ENCODE results near the gene ERF.

DNA sequence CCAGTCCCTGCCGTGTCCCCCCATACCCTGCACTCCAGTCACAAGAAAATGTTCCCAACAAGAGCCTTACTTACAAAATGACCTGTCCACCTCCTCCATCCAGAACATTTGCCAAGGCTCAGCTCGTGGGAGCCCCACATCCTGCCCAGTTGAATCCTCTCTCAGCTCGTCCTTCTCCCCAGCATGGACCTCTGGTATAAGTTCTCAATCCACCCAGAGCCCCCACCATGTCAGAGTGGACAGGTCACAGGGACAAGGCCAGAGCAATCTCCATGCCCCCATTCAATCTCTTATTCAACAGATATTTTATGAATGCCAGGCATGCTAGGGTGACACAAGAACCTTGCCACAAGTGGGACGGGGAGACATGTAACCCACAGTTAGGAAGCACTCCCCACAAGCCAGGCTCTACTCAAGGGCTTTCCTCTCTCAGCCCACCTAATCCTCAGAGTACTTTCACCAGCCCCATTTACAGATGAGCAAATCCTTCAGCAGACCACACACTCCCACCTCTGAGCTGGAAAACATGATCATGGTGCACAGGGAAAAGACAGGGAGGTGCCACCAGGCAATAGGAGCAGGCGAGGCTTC lies 52.5 kb downstream of the ERF start:
- no peak for TF ChIP-seq MYC (IDR thresholded peaks at IDR 0.05; ENCODE audit: insufficient read depth, insufficient read length, insufficient replicate concordance, low read length, severe bottlenecking)
- TF ChIP-seq, protein P1, sequence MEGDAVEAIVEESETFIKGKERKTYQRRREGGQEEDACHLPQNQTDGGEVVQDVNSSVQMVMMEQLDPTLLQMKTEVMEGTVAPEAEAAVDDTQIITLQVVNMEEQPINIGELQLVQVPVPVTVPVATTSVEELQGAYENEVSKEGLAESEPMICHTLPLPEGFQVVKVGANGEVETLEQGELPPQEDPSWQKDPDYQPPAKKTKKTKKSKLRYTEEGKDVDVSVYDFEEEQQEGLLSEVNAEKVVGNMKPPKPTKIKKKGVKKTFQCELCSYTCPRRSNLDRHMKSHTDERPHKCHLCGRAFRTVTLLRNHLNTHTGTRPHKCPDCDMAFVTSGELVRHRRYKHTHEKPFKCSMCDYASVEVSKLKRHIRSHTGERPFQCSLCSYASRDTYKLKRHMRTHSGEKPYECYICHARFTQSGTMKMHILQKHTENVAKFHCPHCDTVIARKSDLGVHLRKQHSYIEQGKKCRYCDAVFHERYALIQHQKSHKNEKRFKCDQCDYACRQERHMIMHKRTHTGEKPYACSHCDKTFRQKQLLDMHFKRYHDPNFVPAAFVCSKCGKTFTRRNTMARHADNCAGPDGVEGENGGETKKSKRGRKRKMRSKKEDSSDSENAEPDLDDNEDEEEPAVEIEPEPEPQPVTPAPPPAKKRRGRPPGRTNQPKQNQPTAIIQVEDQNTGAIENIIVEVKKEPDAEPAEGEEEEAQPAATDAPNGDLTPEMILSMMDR (IDR thresholded peaks at IDR 0.05 in 2 of 3, conservative IDR thresholded peaks at IDR 0.05 in 1 of 3; ENCODE audit: control insufficient read depth in 2 of 3, extremely low read depth in 1 of 3, insufficient read depth in 1 of 3, low read depth in 3 of 3, low read length in 3 of 3) = no peak
- TF ChIP-seq, protein P2, sequence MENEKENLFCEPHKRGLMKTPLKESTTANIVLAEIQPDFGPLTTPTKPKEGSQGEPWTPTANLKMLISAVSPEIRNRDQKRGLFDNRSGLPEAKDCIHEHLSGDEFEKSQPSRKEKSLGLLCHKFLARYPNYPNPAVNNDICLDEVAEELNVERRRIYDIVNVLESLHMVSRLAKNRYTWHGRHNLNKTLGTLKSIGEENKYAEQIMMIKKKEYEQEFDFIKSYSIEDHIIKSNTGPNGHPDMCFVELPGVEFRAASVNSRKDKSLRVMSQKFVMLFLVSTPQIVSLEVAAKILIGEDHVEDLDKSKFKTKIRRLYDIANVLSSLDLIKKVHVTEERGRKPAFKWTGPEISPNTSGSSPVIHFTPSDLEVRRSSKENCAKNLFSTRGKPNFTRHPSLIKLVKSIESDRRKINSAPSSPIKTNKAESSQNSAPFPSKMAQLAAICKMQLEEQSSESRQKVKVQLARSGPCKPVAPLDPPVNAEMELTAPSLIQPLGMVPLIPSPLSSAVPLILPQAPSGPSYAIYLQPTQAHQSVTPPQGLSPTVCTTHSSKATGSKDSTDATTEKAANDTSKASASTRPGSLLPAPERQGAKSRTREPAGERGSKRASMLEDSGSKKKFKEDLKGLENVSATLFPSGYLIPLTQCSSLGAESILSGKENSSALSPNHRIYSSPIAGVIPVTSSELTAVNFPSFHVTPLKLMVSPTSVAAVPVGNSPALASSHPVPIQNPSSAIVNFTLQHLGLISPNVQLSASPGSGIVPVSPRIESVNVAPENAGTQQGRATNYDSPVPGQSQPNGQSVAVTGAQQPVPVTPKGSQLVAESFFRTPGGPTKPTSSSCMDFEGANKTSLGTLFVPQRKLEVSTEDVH (IDR thresholded peaks at IDR 0.05; ENCODE audit: low read depth, partially characterized antibody) = no peak
- no peak for TF ChIP-seq ZNF274 (IDR thresholded peaks at IDR 0.05; ENCODE audit: insufficient read depth, insufficient read length)
- no peak for TF ChIP-seq YBX1 (IDR thresholded peaks at IDR 0.05)
- TF ChIP-seq RFX5 (IDR thresholded peaks at IDR 0.05; ENCODE audit: low read depth, low read length) = no peak
- TF ChIP-seq, protein P3, sequence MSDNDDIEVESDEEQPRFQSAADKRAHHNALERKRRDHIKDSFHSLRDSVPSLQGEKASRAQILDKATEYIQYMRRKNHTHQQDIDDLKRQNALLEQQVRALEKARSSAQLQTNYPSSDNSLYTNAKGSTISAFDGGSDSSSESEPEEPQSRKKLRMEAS (IDR thresholded peaks at IDR 0.05; ENCODE audit: low read depth, low read length) = no peak
- TF ChIP-seq MXI1 (IDR thresholded peaks at IDR 0.05; ENCODE audit: low read depth, low read length) = no peak
- TF ChIP-seq, protein P4, sequence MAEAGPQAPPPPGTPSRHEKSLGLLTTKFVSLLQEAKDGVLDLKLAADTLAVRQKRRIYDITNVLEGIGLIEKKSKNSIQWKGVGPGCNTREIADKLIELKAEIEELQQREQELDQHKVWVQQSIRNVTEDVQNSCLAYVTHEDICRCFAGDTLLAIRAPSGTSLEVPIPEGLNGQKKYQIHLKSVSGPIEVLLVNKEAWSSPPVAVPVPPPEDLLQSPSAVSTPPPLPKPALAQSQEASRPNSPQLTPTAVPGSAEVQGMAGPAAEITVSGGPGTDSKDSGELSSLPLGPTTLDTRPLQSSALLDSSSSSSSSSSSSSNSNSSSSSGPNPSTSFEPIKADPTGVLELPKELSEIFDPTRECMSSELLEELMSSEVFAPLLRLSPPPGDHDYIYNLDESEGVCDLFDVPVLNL (IDR thresholded peaks at IDR 0.05; ENCODE audit: low read depth, low read length) = no peak
- TF ChIP-seq NR2C2 (IDR thresholded peaks at IDR 0.05; ENCODE audit: borderline replicate concordance, control insufficient read depth, insufficient read length, low read depth) = no peak
- no peak for TF ChIP-seq POLR2A (IDR thresholded peaks at IDR 0.05; ENCODE audit: low read depth, low read length)
- TF ChIP-seq TBL1XR1 (IDR thresholded peaks at IDR 0.05; ENCODE audit: low read depth, low read length) = no peak
- no peak for TF ChIP-seq EZH2 (IDR thresholded peaks at IDR 0.05; ENCODE audit: borderline replicate concordance, control insufficient read depth, low read depth, low read length)
- no peak for TF ChIP-seq TCF12 (IDR thresholded peaks at IDR 0.05; ENCODE audit: low read depth, low read length)
